ENCODE results near the gene ORAI3. TPM values are rescaled to one million over a fixed set of nuclear protein-coding genes. Genes with fewer than 3 reads are reported as not detected.

ORAI3 gene
- total RNA-seq, 2 experiments from 2014 or later = 7.8 to 18.3 TPM

DNA sequence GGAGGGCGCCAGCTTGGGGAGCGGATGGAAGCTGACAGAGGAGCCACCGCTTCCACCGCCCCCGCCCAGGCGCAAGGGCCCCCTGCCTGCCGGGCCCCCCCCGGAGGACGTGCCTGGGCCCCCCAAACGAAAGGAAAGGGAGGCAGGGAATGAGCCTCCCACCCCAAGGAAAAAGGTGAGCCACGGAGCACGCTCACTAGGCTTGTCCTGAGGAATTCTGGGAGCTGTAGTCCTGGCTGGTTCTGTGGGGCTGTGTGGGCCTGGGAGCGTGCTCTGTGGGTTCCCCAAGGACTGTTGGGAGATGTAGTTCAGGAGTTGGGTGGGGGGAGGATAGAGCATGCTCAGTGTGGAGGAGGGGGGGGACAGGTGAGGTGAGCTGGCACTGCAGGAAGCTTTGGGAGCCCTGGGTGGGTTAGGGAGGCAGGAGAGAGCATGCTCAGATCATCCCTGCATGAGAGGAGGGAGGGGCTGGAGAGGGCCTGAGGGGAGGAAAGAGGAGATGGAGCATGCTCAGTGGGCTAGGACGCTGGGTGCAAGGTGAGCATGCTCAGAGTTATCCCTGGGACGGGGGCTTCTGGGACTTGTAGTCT is 21.0 kb upstream of the ORAI3 start:
- Histone ChIP-seq H3K9me3 (ENCODE audit: low read length) (no peaks in the 10 kb centered on the region), H3K27ac (ENCODE audit: low read depth, low read length, poor library complexity, severe bottlenecking) (no peak overlapping the region), H2AFZ (ENCODE audit: low read length) (no peak overlapping the region), H3K79me2 (ENCODE audit: insufficient read depth, low read depth, low read length) (no peaks in the 10 kb centered on the region), H3K36me3 (ENCODE audit: insufficient read depth, low read length) (peaks cover 20% of the 10 kb centered on the region; the same call in 1 of the 2 replicates), H3K4me3 (ENCODE audit: low read depth, low read length, poor library complexity, severe bottlenecking) (no peak overlapping the region), H4K20me1 (ENCODE audit: insufficient read depth, low read length) (no peaks in the 10 kb centered on the region), H3K4me1 (ENCODE audit: insufficient read depth, low read length, poor library complexity, severe bottlenecking) (peaks cover 10% of the 10 kb centered on the region), H3K9me2 (ENCODE audit: insufficient read depth, low read length) (no peaks in the 10 kb centered on the region), H3K4me2 (ENCODE audit: low read length) (peak overlapping the region; percentile 8; the same call in 1 of the 2 replicates)
- ChIA-PET CTCF (ENCODE audit: unreplicated experiment) (interaction anchor here (0.6 kb wide), 1 partner anchor 190 kb away, joined by 3 read pairs; the partner anchor contains the start of gene KAT8), POLR2A (interaction anchor here (0.5 to 1.3 kb wide), 3 partner anchors 13 to 106 kb away, joined by 3 to 6 read pairs (median 5); no protein-coding TSS in a partner anchor)
- intact Hi-C loops (cut with micrococcal nuclease; ENCODE audit: unreplicated experiment) = no loop called here
- BruUV-seq (replicated peaks) = no TSS peak
- DNase-seq (ENCODE audit: low spot score) = peak; percentile 66
- no peak for TF ChIP-seq EZH2phosphoT487 (IDR thresholded peaks at IDR 0.05; ENCODE audit: borderline replicate concordance, low read depth, low read length)
- TF ChIP-seq, protein P1, sequence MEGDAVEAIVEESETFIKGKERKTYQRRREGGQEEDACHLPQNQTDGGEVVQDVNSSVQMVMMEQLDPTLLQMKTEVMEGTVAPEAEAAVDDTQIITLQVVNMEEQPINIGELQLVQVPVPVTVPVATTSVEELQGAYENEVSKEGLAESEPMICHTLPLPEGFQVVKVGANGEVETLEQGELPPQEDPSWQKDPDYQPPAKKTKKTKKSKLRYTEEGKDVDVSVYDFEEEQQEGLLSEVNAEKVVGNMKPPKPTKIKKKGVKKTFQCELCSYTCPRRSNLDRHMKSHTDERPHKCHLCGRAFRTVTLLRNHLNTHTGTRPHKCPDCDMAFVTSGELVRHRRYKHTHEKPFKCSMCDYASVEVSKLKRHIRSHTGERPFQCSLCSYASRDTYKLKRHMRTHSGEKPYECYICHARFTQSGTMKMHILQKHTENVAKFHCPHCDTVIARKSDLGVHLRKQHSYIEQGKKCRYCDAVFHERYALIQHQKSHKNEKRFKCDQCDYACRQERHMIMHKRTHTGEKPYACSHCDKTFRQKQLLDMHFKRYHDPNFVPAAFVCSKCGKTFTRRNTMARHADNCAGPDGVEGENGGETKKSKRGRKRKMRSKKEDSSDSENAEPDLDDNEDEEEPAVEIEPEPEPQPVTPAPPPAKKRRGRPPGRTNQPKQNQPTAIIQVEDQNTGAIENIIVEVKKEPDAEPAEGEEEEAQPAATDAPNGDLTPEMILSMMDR (conservative IDR thresholded peaks at IDR 0.05; ENCODE audit: low read length) = no peak

DNA sequence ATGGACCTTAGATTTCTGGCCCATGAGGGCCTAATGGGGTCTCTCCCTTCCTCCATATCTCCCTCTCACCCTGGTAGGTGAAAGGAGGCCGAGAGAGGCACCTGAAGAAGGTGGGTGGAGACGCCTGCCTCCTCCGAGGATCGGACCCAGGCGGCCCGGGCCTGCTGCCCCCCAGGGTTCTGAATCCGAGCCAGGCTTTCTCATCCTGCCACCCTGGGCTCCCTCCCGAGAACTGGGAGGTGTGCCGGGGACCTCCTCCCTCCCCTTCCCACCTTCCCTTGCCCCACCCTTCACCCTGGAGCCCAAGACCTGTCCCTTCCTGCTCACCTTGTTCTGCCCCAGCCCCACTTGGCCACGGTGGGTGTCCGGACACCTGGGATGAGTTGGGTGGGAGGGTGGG is 20.5 kb upstream of the ORAI3 start:
- Histone ChIP-seq H3K79me2 (ENCODE audit: insufficient read depth, low read depth, low read length) (no peaks in the 10 kb centered on the region), H3K36me3 (ENCODE audit: insufficient read depth, low read length) (peaks cover 20% of the 10 kb centered on the region; the same call in 1 of the 2 replicates), H3K4me2 (ENCODE audit: low read length) (no peak overlapping the region), H2AFZ (ENCODE audit: low read length) (no peak overlapping the region), H3K9me3 (ENCODE audit: low read length) (no peaks in the 10 kb centered on the region), H3K4me3 (ENCODE audit: low read depth, low read length, poor library complexity, severe bottlenecking) (no peak overlapping the region), H3K9me2 (ENCODE audit: insufficient read depth, low read length) (no peaks in the 10 kb centered on the region), H3K27ac (ENCODE audit: low read depth, low read length, poor library complexity, severe bottlenecking) (no peak overlapping the region), H3K4me1 (ENCODE audit: insufficient read depth, low read length, poor library complexity, severe bottlenecking) (peaks cover 10% of the 10 kb centered on the region), H4K20me1 (ENCODE audit: insufficient read depth, low read length) (no peaks in the 10 kb centered on the region)
- TF ChIP-seq EZH2phosphoT487 (IDR thresholded peaks at IDR 0.05; ENCODE audit: borderline replicate concordance, low read depth, low read length) = no peak
- TF ChIP-seq, protein P1 (conservative IDR thresholded peaks at IDR 0.05; ENCODE audit: low read length) = no peak
- intact Hi-C loops (cut with micrococcal nuclease; ENCODE audit: unreplicated experiment) = no loop called here
- CTCF ChIA-PET (ENCODE audit: unreplicated experiment) = no interaction called here
- no peak for DNase-seq (ENCODE audit: low spot score)
- POLR2A ChIA-PET = interaction anchor here (1.3 kb wide), 1 partner anchor 12 kb away, joined by 5 read pairs; no protein-coding TSS in a partner anchor
- BruUV-seq (replicated peaks) = no TSS peak

DNA sequence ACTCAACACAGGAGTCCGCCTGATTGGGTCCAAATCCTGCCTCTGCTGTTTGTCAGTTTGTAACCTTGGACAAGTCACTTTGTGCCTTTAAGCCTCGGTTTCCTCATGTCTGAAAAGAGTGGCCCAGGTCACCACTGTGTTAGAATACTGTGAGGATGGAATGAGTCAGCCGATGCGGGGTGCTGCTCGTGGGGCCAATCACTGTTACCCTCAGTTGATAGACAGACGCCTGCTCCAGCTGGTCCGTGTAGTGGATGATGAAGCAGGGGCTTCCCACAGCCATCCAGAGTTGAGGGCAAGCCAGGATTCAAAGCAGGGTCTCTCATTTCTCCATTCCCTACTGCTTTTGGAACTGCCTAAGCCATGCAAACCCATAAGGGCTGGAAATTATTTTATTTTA is 19.7 kb upstream of the ORAI3 start:
- TF ChIP-seq, protein P1 (conservative IDR thresholded peaks at IDR 0.05; ENCODE audit: low read length) = no peak
- no peak for TF ChIP-seq EZH2phosphoT487 (IDR thresholded peaks at IDR 0.05; ENCODE audit: borderline replicate concordance, low read depth, low read length)
- intact Hi-C loops (cut with micrococcal nuclease; ENCODE audit: unreplicated experiment) = no loop called here
- Histone ChIP-seq H3K27ac (ENCODE audit: low read depth, low read length, poor library complexity, severe bottlenecking) (no peak overlapping the region), H3K79me2 (ENCODE audit: insufficient read depth, low read depth, low read length) (no peaks in the 10 kb centered on the region), H3K4me1 (ENCODE audit: insufficient read depth, low read length, poor library complexity, severe bottlenecking) (peaks cover 10% of the 10 kb centered on the region), H3K4me3 (ENCODE audit: low read depth, low read length, poor library complexity, severe bottlenecking) (no peak overlapping the region), H3K9me2 (ENCODE audit: insufficient read depth, low read length) (no peaks in the 10 kb centered on the region), H3K4me2 (ENCODE audit: low read length) (no peak overlapping the region), H4K20me1 (ENCODE audit: insufficient read depth, low read length) (no peaks in the 10 kb centered on the region), H2AFZ (ENCODE audit: low read length) (no peak overlapping the region), H3K36me3 (ENCODE audit: insufficient read depth, low read length) (peaks cover 20% of the 10 kb centered on the region; the same call in 1 of the 2 replicates), H3K9me3 (ENCODE audit: low read length) (no peaks in the 10 kb centered on the region)
- DNase-seq (ENCODE audit: low spot score) = no peak
- BruUV-seq (replicated peaks) = no TSS peak
- ChIA-PET POLR2A (no interaction called here), CTCF (ENCODE audit: unreplicated experiment) (no interaction called here)
